Glomerular endothelial cell (primary cell): Measurements from ENCODE around the gene PRAME. TPM values are rescaled to one million over a fixed set of nuclear protein-coding genes. Genes with fewer than 3 reads are reported as not detected.
A peak's percentile ranks its signal among the peaks of the same experiment; 100 is the strongest.
"Not testable (repeated sequence)": the region's sequence is repeated elsewhere in the genome, so short reads cannot be mapped to it uniquely, and the experiment has no call there.

Experiments used
- DNase-seq: peaks from one replicate; pipeline ENCODE4 v3.0.0-alpha.2; 2011; ENCODE audit warnings: low read depth, low spot score; ENCODE audit errors: extremely low read depth
- total RNA-seq: library from RNA; depleted of rRNA; stranded (reverse); fragments of >200 nt; gene quantifications from 2 replicates; pipeline ENCODE4 v1.2.3, GENCODE V29; 2015

Gene PRAME, protein sequence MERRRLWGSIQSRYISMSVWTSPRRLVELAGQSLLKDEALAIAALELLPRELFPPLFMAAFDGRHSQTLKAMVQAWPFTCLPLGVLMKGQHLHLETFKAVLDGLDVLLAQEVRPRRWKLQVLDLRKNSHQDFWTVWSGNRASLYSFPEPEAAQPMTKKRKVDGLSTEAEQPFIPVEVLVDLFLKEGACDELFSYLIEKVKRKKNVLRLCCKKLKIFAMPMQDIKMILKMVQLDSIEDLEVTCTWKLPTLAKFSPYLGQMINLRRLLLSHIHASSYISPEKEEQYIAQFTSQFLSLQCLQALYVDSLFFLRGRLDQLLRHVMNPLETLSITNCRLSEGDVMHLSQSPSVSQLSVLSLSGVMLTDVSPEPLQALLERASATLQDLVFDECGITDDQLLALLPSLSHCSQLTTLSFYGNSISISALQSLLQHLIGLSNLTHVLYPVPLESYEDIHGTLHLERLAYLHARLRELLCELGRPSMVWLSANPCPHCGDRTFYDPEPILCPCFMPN
- total RNA-seq, result 0.15 TPM in 1 of 2 replicates, not detected in the other

DNA sequence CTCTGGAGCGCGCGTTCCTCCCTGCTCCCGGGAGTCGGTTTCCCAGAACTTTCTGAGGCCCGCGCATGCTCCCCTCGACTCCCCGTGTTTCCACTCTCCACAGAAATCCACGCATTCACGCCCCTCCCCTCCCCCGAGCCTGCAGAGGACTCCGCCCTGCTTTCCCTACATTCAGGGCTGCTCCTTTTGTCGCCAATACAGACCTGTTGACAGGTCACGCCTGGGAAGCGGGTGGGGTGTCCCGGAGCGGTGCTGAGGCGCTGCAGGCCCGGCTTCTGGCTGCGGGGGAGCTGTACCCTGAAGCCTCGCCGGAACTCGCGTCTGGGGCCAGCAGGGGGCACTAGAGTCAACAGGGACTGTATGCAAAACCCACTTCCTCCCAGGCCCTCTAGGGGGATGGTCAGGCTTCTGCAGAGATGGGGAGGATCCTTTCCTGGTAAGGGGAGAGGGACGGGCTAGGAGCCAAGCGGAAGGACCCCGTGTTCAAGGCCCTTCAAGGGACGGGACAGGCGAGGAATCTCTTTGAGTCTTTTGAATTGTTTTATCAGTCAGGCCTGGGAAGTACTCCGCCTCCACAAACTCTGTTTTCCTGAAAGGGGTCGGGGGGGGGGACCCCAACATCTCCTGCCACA, at the start of gene PRAME:
Gene PRAME, minus strand, starts transcription at position 294 of the 632 bp plus-strand sequence. CDS start 2,433 bp downstream, outside the sequence.
- no peak for DNase-seq

DNA sequence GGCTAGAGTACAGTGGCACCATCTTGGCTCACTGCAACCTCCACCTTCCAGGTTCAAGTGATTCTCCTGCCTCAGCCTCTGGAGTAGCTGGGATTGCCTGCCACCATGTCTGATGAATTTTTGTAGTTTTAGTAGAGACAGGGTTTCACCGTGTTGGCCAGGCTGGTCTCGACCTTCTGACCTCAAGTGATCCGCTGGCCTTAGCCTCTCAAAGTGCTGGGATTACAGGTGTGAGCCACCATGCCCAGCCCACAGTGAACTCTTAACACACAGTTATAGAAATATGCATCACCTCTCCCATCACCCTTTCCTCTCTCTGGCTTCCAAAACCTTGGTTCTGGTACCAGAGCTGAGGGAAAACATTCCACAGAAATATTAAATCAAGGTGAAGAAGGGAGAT, 49.0 kb upstream of the PRAME start:
- DNase-seq, result not testable (repeated sequence)

DNA sequence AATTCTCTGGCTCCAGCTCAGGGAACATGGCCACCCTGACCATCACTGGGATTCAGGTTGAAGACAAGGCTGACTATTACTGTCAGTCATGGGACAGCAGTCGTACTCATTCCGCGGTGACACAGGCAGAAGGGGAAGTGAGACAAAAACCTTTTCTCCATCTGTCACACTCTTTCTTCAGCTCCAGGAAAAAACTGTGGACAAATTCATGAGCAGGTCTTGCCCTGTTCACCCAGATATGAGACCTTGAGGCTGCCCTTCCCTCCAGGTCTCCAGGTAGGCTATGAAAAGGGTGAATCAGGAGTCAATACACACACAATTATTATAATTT, 46.0 kb upstream of the PRAME start:
- no peak for DNase-seq

DNA sequence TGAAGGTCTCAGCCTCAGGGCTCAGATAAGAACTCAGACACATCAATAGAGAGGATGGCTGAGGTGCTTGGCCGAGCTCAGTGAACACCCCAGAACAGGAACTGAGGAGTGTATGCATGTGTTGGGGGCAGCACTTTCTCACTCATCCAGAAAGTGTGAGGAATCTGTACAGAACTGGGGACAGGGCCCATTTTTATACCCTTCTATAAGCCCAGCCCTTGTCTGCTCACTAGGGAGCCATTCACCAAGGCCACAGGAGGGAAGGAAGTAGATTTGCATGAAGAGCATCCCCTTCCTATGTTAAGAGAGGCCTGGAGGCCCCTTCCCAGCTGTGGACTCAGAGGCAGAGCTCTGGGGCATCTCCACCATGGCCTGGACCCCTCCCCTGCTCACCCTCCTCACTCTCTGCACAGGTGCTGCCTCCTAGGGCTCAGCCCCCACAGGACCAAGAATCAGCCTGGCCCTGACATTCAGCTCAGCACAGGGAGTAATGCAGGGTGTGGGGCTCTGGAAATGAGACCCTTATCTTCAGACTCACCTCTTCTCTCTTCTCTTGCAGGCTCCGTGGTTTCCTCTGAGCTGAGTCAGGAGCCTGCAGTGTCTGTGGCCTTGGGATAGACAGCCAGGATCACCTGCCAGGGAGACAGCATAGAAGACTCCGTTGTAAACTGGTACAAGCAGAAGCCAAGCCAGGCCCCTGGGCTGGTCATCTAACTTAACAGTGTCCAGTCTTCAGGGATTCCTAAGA, 45.4 kb upstream of the PRAME start:
- no peak for DNase-seq

DNA sequence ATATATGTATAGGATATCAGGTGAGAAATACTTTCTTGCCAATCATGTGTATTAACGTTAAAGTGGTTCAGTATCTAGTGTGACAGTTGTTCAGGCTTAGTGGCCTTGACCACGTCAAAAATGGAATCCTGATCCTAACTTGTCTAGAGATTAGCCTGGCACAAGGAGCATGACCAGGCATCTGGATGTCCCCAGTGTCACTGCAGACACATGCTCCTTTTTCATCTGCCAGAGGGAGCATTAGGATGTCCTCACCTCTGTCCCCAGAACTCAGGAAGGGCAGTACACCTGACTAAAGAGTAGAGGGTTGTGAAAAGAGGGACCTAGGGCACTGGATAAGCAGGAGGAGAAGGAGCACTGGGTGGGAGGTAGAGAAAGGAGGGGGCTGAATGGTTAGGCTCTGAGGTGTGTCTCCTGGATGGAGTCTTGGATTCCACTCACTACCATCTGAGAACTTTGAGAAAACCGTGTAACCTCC, 44.4 kb upstream of the PRAME start:
- DNase-seq, result no peak

DNA sequence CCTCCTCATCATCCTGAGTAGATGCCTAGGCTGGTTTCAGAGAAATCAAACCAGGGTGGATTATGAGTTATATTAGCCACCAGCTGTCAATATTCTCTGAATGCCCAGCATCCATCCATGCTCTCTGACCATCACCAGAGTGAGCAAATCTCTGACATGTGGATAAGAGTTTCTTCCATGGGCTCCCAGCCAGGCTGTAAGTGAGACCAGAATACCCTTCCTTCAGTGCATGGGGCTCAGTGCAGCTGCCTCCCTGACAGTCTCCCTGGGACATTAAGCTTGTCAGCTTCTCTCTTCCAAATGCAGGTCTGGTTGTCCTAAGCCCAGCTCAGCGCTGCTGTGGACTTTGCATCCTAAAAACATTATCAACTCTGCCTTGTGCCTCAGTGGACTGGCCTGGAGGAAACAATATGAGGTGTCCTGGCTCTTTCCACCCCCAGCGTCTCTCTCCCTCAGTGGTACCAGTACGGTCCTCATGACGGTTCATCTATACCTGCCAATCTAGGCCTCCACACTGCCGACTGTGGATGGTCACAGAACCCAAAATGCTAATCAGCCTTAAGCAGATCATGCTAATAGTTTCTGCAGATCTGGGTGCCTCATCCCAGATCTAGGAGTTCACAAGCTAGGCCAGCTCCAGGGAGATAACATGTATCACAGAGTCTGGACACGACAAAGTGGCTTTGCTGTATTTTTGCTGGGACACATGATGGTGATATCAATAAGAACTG, 41.6 kb upstream of the PRAME start:
- no peak for DNase-seq

DNA sequence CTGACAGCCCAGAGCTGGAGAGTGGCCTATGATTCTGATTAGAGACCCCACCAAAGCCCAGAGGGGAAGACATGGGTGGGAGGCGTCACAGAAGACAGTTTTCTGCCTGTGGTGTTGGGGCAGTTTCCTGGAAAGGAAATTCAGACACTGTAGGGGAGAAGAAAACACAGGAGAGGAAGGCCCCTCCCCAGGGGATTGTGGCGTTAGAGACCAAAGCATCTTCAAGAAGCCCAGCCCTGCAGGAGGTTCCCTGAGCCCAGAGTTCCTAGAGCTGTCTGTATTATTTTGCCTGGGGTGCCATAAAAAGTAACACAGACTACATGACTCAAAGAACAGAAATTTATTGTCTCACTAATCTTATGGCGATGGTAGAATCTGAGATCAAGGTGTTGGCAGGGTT, 40.2 kb upstream of the PRAME start:
- DNase-seq, result no peak

DNA sequence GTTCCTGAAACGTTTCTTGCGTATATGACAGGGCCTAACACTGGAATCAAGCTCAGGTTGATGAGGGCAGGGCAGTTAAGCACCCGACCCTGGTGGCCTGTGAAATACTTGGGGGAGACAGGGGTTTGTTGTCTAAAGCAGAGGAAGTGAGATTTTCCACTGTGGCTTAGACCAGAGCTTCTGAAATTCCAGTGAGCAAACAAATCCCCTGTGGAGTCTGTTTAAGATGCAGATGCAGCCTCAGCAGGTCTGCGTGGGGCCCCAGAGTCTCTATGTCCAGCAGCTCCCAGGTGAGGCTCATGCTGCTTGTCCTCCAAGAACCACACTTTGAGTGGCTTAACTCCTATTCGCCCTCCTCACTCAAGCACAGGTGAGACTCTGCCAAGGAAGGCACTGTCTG, 39.1 kb upstream of the PRAME start:
- DNase-seq, result no peak

DNA sequence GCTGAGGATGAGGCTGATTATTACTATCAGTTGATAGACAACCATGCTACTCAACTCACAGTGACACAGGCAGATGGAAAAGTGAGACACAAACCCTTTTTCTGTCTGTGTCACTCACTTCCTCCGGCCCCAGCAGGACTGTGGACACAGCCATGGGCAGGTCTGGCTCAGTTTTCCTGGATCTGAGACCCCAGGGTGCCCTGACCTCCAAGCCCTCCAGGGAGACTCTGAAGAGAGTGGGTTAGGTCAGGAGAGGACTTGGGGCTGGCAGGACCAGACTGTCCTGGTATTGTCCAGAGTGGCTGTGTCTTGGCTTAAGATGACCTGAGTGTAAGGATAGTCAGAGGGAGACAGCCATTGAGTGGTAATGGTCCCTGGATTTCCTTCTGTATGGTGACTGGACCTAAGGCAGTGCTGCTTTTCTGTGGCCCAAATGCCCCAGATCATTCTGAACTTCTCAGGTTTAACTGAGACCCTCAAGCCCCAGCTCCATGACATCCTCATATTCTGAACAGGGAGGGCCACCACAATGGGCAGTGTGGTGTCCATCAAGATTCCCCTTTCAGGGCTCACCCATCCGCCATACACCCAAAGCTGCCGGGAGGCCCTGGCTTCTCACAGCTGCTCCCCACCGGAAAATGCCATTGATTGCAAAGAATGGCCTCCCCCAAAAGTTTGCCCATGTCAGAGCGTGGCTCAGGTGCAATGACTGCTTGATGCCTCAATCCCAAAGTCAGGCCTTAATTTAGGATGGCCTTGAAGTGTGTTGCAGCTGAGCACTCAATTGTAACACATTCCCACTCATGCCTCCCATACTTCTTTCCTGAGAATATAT, 36.2 kb upstream of the PRAME start:
- no peak for DNase-seq

DNA sequence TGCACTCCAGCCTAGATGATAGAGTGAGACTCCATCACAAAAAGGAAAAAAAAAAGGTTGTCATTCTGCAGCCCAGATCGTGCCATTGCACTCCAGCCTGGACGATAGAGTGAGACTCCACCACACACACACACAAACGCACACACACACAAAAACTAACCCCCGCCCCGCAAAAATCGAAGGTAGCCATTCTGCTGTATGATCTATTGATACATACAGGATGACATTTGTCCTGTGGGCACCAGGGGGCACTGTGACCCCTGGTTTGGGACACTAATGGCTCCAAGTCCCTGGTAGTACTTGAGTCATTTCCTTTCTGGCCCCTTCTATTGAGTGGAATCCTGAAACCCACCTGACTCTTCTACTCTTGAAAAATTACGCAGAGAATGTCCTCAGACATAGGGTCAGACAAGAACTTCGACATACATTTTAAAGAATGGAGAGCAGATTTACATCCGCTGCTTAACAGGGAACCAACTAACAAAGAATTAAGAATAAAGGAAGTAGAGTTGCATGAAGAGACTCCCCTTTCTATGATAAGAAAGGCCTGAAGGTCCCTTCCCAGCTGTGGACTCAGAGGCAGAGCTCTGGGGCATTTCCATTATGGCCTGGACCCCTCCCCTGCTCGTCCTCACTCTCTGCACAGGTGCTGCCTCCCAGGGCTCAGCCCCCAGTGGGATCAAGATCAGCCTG, 35.0 kb upstream of the PRAME start:
- peak; percentile 25 for DNase-seq

DNA sequence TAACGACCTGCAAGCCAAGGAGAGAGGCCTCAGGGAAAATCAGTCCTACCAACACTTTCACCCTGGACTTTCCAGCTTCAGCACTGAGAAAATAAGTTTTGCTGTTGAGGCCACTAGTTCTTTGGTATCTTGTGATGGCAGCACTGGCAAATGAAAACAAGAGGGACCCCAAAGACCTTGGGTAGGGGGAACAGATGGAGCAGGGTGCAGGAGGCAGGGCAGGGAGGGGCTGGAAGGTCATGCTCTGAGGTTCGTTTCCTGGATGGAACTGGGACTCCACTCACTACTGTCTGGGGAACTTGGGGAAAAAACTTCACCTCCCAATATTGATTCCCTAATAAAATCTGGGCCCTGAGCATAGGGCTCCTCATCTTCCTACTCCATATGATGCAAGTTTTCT, 34.2 kb upstream of the PRAME start:
- no peak for DNase-seq

DNA sequence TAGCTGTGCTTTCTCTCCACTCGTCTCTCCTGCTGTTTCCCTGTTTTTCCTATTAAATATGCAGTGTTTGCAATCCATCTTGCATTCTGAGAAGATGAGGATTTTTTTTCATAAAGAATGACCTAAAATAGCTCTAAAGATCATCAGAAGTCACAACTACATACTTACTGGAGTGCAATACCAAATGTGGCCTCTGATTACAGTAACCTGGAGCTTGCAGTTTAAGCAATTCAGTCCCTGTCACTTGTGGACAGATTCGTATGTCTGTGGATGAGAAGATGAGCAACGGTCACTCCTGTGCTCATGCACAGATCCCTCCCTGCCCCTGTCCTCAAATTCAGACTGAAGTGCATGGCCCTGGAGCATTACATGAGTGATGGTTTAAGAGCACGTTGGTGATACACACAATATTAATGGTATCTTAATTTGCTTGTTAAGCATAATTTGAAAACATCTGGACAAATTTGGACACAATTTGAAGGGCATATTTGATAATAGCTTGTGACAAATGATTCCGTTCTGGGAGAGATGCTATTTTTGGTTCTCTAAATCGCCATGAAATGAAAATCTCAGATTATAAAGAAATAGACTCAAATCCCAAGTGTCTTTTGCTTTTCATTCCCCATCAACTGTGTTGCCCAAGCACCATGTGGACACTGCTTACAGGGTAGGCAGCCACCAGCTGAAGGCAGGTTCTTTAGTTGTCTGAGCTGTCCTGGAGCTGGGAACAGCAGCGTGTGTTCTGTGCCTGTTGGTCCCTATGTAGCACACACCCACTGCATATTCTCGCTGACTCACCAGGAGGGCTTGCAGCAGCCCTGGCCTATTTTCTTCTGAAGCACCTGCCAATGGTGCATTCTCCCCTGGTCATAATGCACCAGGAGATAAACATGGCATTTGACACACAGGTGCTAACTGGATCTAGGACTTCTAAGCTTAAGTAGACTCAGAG, 32.6 kb upstream of the PRAME start:
- DNase-seq, result no peak

DNA sequence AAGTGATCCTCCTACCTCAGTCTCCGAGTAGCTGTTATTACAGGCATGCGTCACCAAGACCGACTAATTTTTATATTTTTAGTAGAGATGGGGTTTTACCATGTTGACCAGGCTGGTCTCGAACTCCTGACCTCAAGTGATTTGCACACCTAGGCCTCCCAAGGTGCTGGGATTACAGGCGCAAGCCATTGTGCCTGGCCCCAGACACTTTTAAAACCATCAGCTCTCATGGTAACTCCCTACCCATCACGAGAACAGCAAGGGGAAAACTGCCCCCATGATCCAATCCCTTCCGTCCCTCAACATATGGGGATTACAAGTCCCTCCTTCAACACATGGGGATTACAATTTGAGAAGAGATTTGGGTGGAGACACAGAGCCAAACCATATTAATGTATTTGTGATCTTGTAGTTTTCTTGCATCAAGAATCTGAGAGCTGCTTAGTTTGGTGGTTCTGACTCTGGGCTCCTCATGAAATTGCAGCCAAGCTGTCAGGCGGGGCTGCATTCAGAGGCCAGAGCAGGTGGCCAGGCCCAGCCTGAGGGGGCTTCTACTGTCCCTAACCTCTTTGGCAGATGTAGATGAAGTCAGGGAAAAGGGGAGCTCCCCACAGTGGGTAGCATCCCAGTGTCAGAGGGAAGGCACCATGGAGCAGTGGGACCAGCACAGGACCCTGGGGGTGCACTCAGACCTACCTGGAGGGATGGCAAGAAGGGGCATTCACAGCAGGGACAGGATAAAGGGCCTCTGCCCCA, 31.2 kb upstream of the PRAME start:
- no peak for DNase-seq

DNA sequence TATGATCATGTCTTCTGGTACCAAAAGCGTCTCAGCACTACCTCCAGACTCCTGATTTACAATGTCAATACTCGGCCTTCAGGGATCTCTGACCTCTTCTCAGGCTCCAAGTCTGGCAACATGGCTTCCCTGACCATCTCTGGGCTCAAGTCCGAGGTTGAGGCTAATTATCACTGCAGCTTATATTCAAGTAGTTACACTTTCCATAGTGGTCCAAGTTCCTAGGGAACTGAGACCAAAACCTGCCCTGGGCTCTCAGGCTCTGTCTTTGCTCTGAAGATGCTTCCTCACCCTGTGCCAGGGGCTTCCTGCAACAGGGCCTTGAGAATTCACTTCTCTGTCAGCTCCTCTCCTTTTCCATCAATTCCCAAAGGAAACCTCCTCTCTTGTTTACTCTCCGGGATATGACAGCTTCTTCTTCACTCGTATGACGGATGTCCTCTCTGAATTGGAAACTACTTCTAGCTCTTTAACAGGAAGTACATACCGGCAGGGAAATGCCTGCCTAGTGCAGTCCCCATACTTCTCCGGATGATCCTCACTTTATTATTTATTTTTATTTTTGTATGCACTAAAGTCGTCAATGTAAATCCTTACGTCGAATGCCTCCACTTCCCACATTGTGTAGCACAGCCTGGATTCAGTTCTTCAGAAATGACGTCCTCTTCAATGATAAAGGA, 29.6 kb upstream of the PRAME start:
- no peak for DNase-seq

DNA sequence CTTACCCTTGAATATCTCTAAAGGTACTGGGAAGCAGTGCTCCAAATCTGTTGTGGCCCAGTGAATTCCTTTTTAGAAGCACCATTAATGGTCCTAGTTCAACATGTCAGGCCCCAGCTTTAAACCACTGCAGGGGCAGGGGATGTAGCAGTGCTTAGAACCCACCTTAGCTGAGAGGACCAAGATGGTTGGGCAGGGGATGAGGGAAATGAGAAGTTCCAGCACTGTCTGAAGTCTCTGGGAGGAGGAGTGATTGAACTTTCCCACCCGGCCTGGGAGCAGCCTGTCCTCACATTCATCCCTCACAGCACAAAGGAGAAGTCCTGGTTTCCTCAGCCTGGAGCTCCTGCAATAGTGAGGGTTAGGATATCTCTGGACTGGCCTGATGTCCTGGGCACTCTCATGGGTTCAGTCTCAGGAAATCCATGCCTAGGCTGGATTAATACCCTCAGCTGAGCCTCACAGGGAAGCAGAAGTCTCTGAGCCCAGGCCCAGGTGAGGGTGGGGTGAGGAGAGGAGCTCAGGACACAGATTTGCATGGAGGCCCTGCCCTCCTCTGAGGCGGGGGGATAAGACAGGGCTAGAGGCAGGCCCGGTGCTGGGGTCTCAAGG, 28.6 kb upstream of the PRAME start:
- no peak for DNase-seq

DNA sequence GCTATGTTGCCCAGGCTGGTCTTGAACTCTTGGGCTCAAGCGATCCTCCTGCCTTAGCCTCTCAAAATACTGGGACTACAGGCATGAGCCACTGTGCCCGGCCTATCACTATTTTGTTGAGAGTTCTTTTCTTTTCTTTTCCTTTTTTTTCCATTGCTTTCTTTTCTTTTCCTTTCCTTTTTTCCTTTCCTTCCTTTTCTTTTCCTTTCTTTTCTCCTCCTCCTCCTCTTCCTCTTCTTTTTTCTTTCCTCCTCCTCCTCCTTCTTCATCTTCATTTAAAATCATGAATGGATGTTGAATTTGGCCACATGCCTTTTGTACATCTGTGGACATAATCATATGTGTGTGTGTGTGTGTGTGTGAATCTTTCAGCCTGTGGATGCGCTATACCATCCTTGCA, 25.7 kb upstream of the PRAME start:
- no peak for DNase-seq
